Breast epithelium (tissue), 4 donors: ENCODE data around the gene RABEP2. TPM values are rescaled to one million over a fixed set of nuclear protein-coding genes. Genes with fewer than 3 reads are reported as not detected.

Experiments
- DNase-seq, 2 donors: peaks; one replicate each; pipeline ENCODE4 v3.0.0-alpha.2; 2019; ENCODE audit warnings: low spot score in 2 of 2
- H3K27ac ChIP-seq, 2 donors: fragments of 200-600 bp; sonication (generic) in 1 of 2; one replicate each; pipeline ENCODE4 v1.5.1; 2016 to 2019; ENCODE audit warnings: mild to moderate bottlenecking in 1 of 2
- H3K27me3 ChIP-seq, 2 donors: fragments of 200-600 bp; sonication (generic) in 1 of 2; one replicate each; pipeline versions ENCODE4 v1.5.1 to v1.6.0; 2017 to 2019; ENCODE audit warnings: control low read depth in 1 of 2, mild to moderate bottlenecking in 1 of 2
- H3K36me3 ChIP-seq: fragments of 200-600 bp; one replicate; pipeline ENCODE4 v1.5.1; 2019
- H3K4me1 ChIP-seq, 2 donors: fragments of 200-600 bp; sonication (generic); one replicate each; pipeline ENCODE4 v1.5.1; 2016 to 2019; ENCODE audit warnings: control low read depth in 1 of 2
- H3K4me3 ChIP-seq, 3 donors: fragments of 200-600 bp; sonication (generic); 1 replicate in 2 of 3; 2 replicates in 1 of 3; pipeline ENCODE4 v1.5.1; 2016 to 2019; ENCODE audit warnings: mild to moderate bottlenecking in 3 of 3, moderate library complexity in 2 of 3
- H3K9me3 ChIP-seq, 2 donors: fragments of 200-600 bp; sonication (generic) in 1 of 2; one replicate each; pipeline ENCODE4 v1.5.1; 2016 to 2019; ENCODE audit warnings: control low read depth in 1 of 2
- POLR2A ChIP-seq: fragments of 450-650 bp; IDR thresholded peaks from one replicate; pipeline ENCODE4 v1.6.1; 2016; ENCODE audit warnings: antibody characterized with exemption, mild to moderate bottlenecking, moderate library complexity
- POLR2AphosphoS5 ChIP-seq, 3 donors: sonication (generic); formaldehyde crosslinking; IDR thresholded peaks; one replicate each; pipeline ENCODE4 v1.6.1; 2017; ENCODE audit warnings: antibody characterized with exemption in 3 of 3
- intact Hi-C: fragments of 100-400 bp; cut with DNase I; formaldehyde crosslinking; loops from one replicate; pipeline ENCODE4 v1.15.1; 2023; ENCODE audit warnings: low total_unique reads
- total RNA-seq, 3 donors: library from RNA; depleted of rRNA; stranded (reverse); fragments of >200 nt; gene quantifications; one replicate each; pipeline ENCODE4 v1.1.0, GENCODE V29; 2016
- TF ChIP-seq, protein P1 (sequence below), 3 donors: fragments of 450-650 bp; IDR thresholded peaks; one replicate each; pipeline ENCODE4 v1.5.1; 2016 to 2017; ENCODE audit warnings: antibody characterized with exemption in 3 of 3, mild to moderate bottlenecking in 3 of 3, moderate library complexity in 3 of 3

The RABEP2 gene
- total RNA-seq, 3 donors from 2014 or later: 14.2 to 35.1 (median 25.6) TPM

DNA sequence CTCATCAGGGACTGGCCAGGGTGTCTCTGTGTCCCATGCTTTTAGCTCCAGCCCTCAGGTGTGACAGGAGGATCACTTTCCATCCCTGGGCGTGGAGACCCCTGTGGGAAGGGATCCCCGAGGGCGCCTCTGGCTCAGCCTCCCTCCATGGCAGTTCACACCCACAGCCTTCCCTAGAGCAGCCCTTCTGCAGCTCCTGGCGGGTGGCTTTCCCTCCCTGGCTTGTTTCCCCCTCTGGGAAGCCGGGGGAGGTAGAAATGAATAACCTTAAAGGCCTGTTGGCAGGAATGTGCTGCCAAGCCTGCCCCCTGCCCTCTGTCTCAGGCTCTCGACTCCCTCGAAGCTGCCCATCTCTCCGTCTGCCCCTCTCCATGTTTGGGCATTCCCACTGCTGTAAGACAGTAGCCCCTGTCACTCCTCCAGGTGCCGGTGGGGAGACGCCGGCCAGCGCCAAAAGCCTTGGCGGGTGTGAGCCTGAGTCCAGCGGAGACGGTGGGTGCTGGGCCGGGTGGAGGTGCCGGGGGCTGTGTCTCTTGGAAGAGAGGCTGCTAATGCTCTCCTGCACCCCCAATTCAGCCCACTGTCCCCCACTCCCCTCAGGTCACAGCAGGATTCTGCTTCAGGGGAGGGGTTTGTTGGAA is 48.9 kb downstream of the RABEP2 start:
- intact Hi-C loops: no loop called here
- H3K4me3 ChIP-seq: no peak overlapping the region
- DNase-seq: no peak
- H3K4me1 ChIP-seq: peaks cover 0 to 4% of the 10 kb centered on the region in 2 donors
- H3K27ac ChIP-seq: no peak overlapping the region
- H3K9me3 ChIP-seq: no peaks in the 10 kb centered on the region
- TF ChIP-seq POLR2AphosphoS5 (IDR thresholded peaks at IDR 0.05): no peak
- TF ChIP-seq POLR2A: no peak
- TF ChIP-seq, protein P1, sequence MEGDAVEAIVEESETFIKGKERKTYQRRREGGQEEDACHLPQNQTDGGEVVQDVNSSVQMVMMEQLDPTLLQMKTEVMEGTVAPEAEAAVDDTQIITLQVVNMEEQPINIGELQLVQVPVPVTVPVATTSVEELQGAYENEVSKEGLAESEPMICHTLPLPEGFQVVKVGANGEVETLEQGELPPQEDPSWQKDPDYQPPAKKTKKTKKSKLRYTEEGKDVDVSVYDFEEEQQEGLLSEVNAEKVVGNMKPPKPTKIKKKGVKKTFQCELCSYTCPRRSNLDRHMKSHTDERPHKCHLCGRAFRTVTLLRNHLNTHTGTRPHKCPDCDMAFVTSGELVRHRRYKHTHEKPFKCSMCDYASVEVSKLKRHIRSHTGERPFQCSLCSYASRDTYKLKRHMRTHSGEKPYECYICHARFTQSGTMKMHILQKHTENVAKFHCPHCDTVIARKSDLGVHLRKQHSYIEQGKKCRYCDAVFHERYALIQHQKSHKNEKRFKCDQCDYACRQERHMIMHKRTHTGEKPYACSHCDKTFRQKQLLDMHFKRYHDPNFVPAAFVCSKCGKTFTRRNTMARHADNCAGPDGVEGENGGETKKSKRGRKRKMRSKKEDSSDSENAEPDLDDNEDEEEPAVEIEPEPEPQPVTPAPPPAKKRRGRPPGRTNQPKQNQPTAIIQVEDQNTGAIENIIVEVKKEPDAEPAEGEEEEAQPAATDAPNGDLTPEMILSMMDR (IDR thresholded peaks at IDR 0.05): no peak
- no peaks in the 10 kb centered on the region for H3K36me3 ChIP-seq
- no peaks in the 10 kb centered on the region for H3K27me3 ChIP-seq

DNA sequence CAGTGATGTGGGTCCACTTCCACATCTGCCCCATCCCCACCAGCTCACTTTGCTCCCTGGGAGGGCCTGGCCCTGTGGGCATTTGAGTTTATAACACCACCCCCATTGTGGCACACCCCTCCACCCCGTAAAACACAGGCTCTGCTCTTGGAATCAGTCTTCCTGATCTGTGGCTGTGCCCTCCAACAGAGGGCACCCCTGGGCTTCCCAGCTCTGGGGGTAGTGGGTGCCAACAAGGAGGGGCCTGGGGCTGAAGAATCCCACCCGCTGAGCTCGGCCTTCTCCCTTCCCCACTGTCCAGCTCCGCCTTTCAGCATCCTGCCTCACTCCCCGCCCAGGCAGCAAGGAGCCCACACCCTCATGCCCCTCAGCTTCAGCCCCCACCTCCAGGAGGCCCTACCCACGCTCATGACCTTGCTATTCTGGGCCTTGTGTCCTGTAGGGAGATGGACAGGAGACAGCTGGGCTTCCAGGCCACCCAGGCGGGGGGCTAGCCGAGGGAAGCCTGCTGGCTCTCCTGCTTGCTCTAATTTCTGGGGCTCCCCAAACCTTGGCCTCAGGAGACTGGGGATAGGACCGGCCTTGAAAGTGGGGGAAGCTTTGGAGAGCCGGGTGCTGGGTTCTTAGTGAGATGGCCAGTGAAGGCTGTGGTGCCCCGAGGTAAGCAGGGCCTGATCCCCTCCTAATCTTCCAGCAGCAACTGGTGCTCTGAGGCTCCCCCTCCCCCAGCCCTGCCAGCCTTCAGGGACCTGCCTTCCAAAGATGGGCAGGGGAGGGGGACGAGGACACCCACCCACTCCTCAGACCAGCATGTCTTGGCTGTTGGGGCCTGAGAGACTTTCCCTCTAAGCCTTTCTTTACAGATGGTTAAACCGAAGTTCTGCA is 49.7 kb downstream of the RABEP2 start:
- Histone ChIP-seq H3K27ac (no peak overlapping the region), H3K4me1 (peaks cover 0 to 4% of the 10 kb centered on the region in 2 donors), H3K27me3 (no peaks in the 10 kb centered on the region), H3K4me3 (no peak overlapping the region), H3K9me3 (no peaks in the 10 kb centered on the region), H3K36me3 (no peaks in the 10 kb centered on the region)
- intact Hi-C loops: no loop called here
- TF ChIP-seq, protein P1 (IDR thresholded peaks at IDR 0.05): no peak
- TF ChIP-seq POLR2AphosphoS5 (IDR thresholded peaks at IDR 0.05) (no peak), POLR2A (no peak)
- no peak for DNase-seq

DNA sequence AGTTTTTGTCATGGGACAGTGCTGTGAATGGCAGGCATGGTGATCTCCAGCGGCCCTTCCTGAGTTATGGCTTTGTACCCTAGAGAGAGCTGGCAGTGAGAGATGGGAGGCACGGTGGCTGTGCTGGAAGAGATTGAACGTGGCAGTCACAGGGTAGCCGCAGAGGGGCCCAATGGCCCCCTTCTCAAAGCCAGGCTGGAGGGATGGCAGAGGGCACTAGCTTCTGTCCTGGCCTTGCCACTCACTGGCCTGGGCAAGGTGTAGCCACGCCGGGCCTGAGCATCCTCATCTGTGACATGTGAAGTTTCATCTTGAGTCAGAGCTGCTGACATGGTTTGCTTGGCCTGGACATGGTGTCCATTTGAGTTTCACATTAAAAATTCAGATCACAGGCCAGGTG is 50.6 kb downstream of the RABEP2 start:
- no peak for TF ChIP-seq POLR2AphosphoS5 (IDR thresholded peaks at IDR 0.05)
- TF ChIP-seq, protein P1 (IDR thresholded peaks at IDR 0.05): no peak
- no peak for TF ChIP-seq POLR2A
- intact Hi-C loops: no loop called here
- peaks cover 6% of the 10 kb centered on the region for H3K36me3 ChIP-seq

GRCh38 chr16:28873543-28874201 is 51.4 kb downstream of the RABEP2 start:
- TF ChIP-seq, protein P1 (IDR thresholded peaks at IDR 0.05): peak in 2 of 3 donors; percentile 26 to 36
- no peak for TF ChIP-seq POLR2AphosphoS5 (IDR thresholded peaks at IDR 0.05)
- Histone ChIP-seq H3K4me3 (no peak overlapping the region), H3K9me3 (no peaks in the 10 kb centered on the region), H3K27ac (no peak overlapping the region), H3K36me3 (peaks cover 6% of the 10 kb centered on the region), H3K4me1 (no peaks in the 10 kb centered on the region), H3K27me3 (no peaks in the 10 kb centered on the region)
- intact Hi-C loops: no loop called here
- no peak for DNase-seq

More for the DNA sequence above, 50.6 kb downstream of the RABEP2 start:
- H3K27ac ChIP-seq: no peak overlapping the region
- H3K4me1 ChIP-seq: peaks cover 0 to 4% of the 10 kb centered on the region in 2 donors
- no peak for DNase-seq
- no peaks in the 10 kb centered on the region for H3K9me3 ChIP-seq
- H3K4me3 ChIP-seq: no peak overlapping the region
- no peaks in the 10 kb centered on the region for H3K27me3 ChIP-seq
